ENCODE results near the gene C9orf40.

C9orf40 gene

DNA sequence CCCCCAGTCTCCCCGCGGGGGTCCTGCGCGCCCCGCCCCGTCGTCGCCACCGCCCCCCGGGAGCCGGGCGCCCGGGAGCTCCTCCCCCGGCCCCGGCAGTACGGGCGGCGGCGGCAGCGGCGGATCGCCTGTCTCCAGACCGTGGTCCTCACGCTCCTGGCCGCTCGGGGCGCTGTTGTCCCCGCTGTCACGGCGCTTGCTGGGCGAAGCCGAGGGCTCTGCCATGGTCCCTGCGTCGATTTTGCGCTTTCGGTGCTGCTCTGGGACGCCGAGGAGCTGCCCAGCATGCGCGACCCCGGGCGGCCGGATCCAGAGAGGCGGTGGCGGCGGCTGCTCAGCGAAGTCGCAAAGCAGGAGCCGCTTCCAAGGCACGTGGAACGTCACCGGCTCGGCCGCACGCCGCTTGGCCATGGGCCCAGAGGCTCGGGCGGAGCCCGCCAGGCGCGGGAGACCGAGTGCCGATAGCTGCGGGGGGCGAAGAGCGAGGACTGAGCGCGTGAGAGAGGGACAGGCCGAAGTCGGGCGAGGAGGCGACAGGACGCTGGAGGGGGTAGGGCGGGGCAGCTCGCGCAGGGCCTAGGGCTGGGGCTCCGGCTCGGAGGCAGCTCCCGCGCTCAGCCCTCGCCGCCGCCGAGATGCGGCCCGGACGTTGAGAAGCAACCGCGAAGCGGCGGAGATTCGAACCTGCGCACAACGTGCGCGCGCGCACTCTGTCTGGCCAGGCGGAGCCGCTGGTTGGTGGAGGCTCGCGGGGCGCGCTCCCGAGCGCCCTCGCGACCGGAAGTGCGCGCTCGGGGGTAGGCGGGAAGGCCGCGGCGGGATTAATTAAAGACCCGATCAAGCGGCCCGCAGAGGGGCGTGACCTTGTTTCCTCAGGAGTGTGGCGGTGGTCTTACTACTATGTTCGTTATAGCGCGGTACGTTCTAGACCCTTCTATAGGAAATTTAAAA, at the start of gene C9orf40:
C9orf40 (minus strand) TSS at position 712 of the 951 bp plus-strand sequence; CDS start at position 411, 301 bp downstream.
- no peak for DNase-seq (ENCODE audit: low read depth, low spot score)
- Histone ChIP-seq H3K36me3 (ENCODE audit: insufficient read depth, low read length) (no peaks in the 10 kb centered on the region), H3K27ac (peak within 1 kb of the TSS; percentile 95), H3K9ac (ENCODE audit: insufficient read length) (peak within 1 kb of the TSS; percentile 98), H3K9me3 (ENCODE audit: low read depth, low read length) (no peaks in the 10 kb centered on the region), H3K4me3 (peak within 1 kb of the TSS; percentile 97)
- TF ChIP-seq FOXP2 (optimal IDR thresholded peaks at IDR 0.05; ENCODE audit: control extremely low read depth, extremely low read length, insufficient read depth) (no peak), POLR2AphosphoS5 (IDR thresholded peaks at IDR 0.05; ENCODE audit: borderline replicate concordance, low read depth, low read length) (peak; percentile 72), EZH2 (IDR thresholded peaks at IDR 0.05) (no peak)

- H3K4me3 ChIP-seq: 0 out of 2 replicates have a peak overlapping the region, but pooled peaks have one; percentile 3
- H3K9me3 ChIP-seq (ENCODE audit: low read depth, low read length): no peaks in the 10 kb centered on the region
- H3K9ac ChIP-seq (ENCODE audit: insufficient read length): peak overlapping the region; percentile 20
- peak; percentile 82 for DNase-seq (ENCODE audit: low read depth, low spot score)
- H3K36me3 ChIP-seq (ENCODE audit: insufficient read depth, low read length): peaks cover 5% of the 10 kb centered on the region; the same call in 1 of the 2 replicates
- TF ChIP-seq POLR2AphosphoS5 (IDR thresholded peaks at IDR 0.05; ENCODE audit: borderline replicate concordance, low read depth, low read length): no peak
- no peak for TF ChIP-seq FOXP2 (optimal IDR thresholded peaks at IDR 0.05; ENCODE audit: control extremely low read depth, extremely low read length, insufficient read depth)
- no peak for TF ChIP-seq EZH2 (IDR thresholded peaks at IDR 0.05)
- H3K27ac ChIP-seq: no peak overlapping the region
These were observed 49.2 kb upstream of the C9orf40 start for GRCh38 chr9:75001719-75002421.

DNA sequence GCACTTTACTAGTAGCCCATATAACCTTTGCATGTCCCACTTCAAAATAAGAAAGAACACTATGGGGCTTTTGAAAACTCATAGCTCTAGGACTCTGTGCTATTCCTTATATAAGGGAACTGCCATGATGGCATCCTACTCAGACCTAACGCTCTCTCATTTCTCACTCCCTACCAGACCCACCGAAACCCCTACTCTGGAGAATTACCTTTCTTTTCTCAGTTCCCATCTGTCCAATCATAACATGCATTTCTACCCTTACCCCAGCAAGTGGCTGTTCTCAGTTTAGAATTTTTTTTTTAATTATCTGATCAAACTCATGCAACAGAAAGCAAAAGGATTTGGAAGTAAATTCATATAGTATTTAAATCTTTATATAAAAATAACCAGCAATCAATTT, 48.1 kb upstream of the C9orf40 start:
- Histone ChIP-seq H3K4me3 (no peak overlapping the region), H3K9me3 (ENCODE audit: low read depth, low read length) (no peaks in the 10 kb centered on the region), H3K27ac (no peak overlapping the region), H3K9ac (ENCODE audit: insufficient read length) (no peak overlapping the region), H3K36me3 (ENCODE audit: insufficient read depth, low read length) (peaks cover 8% of the 10 kb centered on the region)
- DNase-seq (ENCODE audit: low read depth, low spot score): no peak
- TF ChIP-seq FOXP2 (optimal IDR thresholded peaks at IDR 0.05; ENCODE audit: control extremely low read depth, extremely low read length, insufficient read depth): no peak
- no peak for TF ChIP-seq POLR2AphosphoS5 (IDR thresholded peaks at IDR 0.05; ENCODE audit: borderline replicate concordance, low read depth, low read length)
- no peak for TF ChIP-seq EZH2 (IDR thresholded peaks at IDR 0.05)

- TF ChIP-seq POLR2AphosphoS5 (IDR thresholded peaks at IDR 0.05; ENCODE audit: borderline replicate concordance, low read depth, low read length): no peak
- no peak for TF ChIP-seq EZH2 (IDR thresholded peaks at IDR 0.05)
- TF ChIP-seq FOXP2 (optimal IDR thresholded peaks at IDR 0.05; ENCODE audit: control extremely low read depth, extremely low read length, insufficient read depth): no peak
- no peak for DNase-seq (ENCODE audit: low read depth, low spot score)
- Histone ChIP-seq H3K9ac (ENCODE audit: insufficient read length) (no peak overlapping the region), H3K4me3 (no peak overlapping the region), H3K9me3 (ENCODE audit: low read depth, low read length) (no peaks in the 10 kb centered on the region), H3K36me3 (ENCODE audit: insufficient read depth, low read length) (no peaks in the 10 kb centered on the region), H3K27ac (no peak overlapping the region)
These were observed 32.3 kb upstream of the C9orf40 start for GRCh38 chr9:74985041-74985440.

DNA sequence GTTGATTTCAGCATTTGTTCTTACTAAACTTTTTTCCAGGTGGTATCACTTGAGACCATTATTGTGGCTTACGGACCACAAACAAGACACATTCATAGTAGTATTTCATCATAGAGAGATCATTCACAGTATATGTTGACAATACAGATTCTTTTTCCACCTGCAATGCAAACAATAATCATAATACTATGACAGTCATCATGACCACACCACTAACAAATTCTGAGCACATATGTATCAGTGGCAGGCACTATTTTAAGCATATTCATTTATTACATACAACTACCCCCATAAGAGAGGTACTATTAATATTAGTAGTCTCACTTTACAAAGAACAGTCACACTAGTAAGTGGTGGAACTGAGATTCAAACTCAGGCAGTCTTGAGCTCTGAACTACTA, 31.0 kb upstream of the C9orf40 start:
- no peak for DNase-seq (ENCODE audit: low read depth, low spot score)
- Histone ChIP-seq H3K36me3 (ENCODE audit: insufficient read depth, low read length) (no peaks in the 10 kb centered on the region), H3K9ac (ENCODE audit: insufficient read length) (no peak overlapping the region), H3K27ac (no peak overlapping the region), H3K9me3 (ENCODE audit: low read depth, low read length) (no peaks in the 10 kb centered on the region), H3K4me3 (no peak overlapping the region)
- no peak for TF ChIP-seq POLR2AphosphoS5 (IDR thresholded peaks at IDR 0.05; ENCODE audit: borderline replicate concordance, low read depth, low read length)
- no peak for TF ChIP-seq EZH2 (IDR thresholded peaks at IDR 0.05)
- TF ChIP-seq FOXP2 (optimal IDR thresholded peaks at IDR 0.05; ENCODE audit: control extremely low read depth, extremely low read length, insufficient read depth): no peak

- TF ChIP-seq POLR2AphosphoS5 (IDR thresholded peaks at IDR 0.05; ENCODE audit: borderline replicate concordance, low read depth, low read length) (no peak), EZH2 (IDR thresholded peaks at IDR 0.05) (no peak), FOXP2 (optimal IDR thresholded peaks at IDR 0.05; ENCODE audit: control extremely low read depth, extremely low read length, insufficient read depth) (no peak)
- Histone ChIP-seq H3K9ac (ENCODE audit: insufficient read length) (no peak overlapping the region), H3K9me3 (ENCODE audit: low read depth, low read length) (0 out of 2 replicates have a peak, but pooled peaks cover 3% of the 10 kb centered on the region), H3K27ac (no peak overlapping the region), H3K4me3 (no peak overlapping the region), H3K36me3 (ENCODE audit: insufficient read depth, low read length) (no peaks in the 10 kb centered on the region)
- DNase-seq (ENCODE audit: low read depth, low spot score): no peak
These were observed 27.1 kb upstream of the C9orf40 start for GRCh38 chr9:74979844-74980243.

GRCh38 chr9:74977287-74977686, 24.6 kb upstream of the C9orf40 start:
- TF ChIP-seq FOXP2 (optimal IDR thresholded peaks at IDR 0.05; ENCODE audit: control extremely low read depth, extremely low read length, insufficient read depth) (no peak), POLR2AphosphoS5 (IDR thresholded peaks at IDR 0.05; ENCODE audit: borderline replicate concordance, low read depth, low read length) (no peak), EZH2 (IDR thresholded peaks at IDR 0.05) (no peak)
- no peak for DNase-seq (ENCODE audit: low read depth, low spot score)
- no peak overlapping the region for H3K27ac ChIP-seq
- 0 out of 2 replicates have a peak, but pooled peaks cover 3% of the 10 kb centered on the region for H3K9me3 ChIP-seq (ENCODE audit: low read depth, low read length)
- no peak overlapping the region for H3K9ac ChIP-seq (ENCODE audit: insufficient read length)
- no peaks in the 10 kb centered on the region for H3K36me3 ChIP-seq (ENCODE audit: insufficient read depth, low read length)
- H3K4me3 ChIP-seq: no peak overlapping the region

DNA sequence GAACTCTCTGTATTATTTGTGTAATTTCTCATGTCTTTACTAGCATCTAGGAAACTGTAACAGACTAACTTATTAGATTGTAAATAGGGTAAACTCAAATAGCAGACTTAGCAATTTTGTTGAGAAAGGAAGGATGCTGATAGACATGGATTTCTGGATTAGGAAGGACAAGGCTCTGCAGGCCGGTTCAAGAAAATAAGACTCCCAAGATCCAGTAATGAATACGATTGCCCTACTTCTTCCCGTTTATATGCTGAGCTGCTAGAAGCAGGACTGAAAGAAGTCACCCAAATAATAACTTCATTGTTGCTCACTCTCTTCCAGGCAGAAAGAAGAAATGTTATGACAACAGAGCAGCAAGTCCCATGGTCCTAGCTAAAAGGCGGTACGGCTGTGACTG, 22.8 kb upstream of the C9orf40 start:
- DNase-seq (ENCODE audit: low read depth, low spot score): no peak
- Histone ChIP-seq H3K36me3 (ENCODE audit: insufficient read depth, low read length) (no peaks in the 10 kb centered on the region), H3K9ac (ENCODE audit: insufficient read length) (no peak overlapping the region), H3K4me3 (no peak overlapping the region), H3K27ac (no peak overlapping the region), H3K9me3 (ENCODE audit: low read depth, low read length) (0 out of 2 replicates have a peak, but pooled peaks cover 3% of the 10 kb centered on the region)
- TF ChIP-seq FOXP2 (optimal IDR thresholded peaks at IDR 0.05; ENCODE audit: control extremely low read depth, extremely low read length, insufficient read depth) (no peak), POLR2AphosphoS5 (IDR thresholded peaks at IDR 0.05; ENCODE audit: borderline replicate concordance, low read depth, low read length) (no peak), EZH2 (IDR thresholded peaks at IDR 0.05) (no peak)
